Activated CD4-positive, alpha-beta T cell treated with anti-CD3 and anti-CD28 coated beads for 48 hours (primary cell): Measurements from ENCODE around the gene ATP2A2.
A peak's percentile ranks its signal among the peaks of the same experiment; 100 is the strongest.
"Not testable (repeated sequence)": the region's sequence is repeated elsewhere in the genome, so short reads cannot be mapped to it uniquely, and the experiment has no call there.

Experiments used
- DNase-seq: peaks from one replicate; pipeline ENCODE4 v3.0.0-alpha.2; 2020

The ATP2A2 gene

GRCh38 chr12:110280779-110281548, at the start of gene ATP2A2:
ATP2A2 (plus strand) TSS chr12:110281247; CDS start chr12:110281790, 543 bp downstream.
- peak; percentile 91 for DNase-seq

- no peak for DNase-seq
These were observed 47.7 kb upstream of the ATP2A2 start for GRCh38 chr12:110233212-110233903.

GRCh38 chr12:110234331-110234751, 46.7 kb upstream of the ATP2A2 start:
- DNase-seq: no peak

- DNase-seq: no peak
These were observed 46.3 kb upstream of the ATP2A2 start for GRCh38 chr12:110234755-110235154.

DNA sequence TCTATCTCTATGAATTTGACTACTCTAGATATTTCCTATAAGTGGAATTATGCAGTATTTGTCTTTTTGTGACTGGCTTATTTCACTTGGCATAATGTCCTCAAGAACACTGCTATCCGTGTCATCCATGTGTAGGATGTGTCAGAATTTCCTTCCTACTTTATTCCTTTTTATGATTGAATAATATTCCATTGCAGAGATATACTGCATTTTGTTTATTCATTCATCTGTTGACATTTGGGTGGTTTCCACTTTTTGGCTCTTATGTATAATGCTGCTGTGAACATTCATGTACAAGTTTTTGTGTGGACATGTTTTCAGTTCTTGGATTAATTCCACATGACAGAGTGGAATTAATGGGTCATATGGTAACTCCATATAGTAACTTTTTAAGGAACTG, 45.7 kb upstream of the ATP2A2 start:
- no peak for DNase-seq

- DNase-seq: no peak
These were observed 37.8 kb upstream of the ATP2A2 start for GRCh38 chr12:110243227-110243626.

DNA sequence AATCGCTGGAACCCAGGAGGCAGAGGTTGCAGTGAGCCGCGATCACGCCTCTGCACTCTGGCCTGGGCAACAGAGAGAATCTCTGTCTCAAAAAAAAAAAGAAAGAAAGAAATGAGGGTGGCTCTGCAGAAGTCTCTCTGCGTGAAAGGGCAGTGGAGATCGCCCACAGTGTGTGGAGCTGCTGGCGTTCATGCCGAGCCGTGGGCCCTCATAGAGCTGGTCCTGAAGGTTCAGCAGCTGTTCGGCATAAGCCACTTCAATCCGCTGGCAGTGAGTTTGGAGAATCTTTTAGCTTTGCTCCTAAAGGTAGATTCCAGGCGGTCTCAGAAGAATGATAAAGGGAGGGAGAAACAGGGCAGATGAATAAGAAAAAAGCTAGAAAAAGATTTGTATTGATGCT, 36.7 kb upstream of the ATP2A2 start:
- DNase-seq: no peak

DNA sequence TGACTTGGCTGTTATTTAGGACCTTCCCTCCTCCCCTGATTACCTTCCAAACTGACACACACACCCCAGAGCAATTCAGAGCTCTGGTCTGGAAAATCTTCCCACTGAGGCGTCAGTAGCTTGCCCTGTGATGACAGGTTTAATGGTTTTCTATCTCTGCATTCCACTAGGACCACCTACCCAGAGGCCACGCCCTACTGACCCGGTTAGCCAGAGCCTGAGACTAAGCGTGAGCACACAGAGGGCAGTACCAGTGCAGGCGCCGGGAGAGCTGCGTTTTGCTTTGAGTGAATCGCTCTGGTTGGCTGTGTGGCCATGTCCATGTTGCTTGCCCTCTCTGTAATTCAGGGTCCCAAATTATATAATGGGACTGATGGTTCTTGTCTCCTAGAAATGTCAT, 36.2 kb upstream of the ATP2A2 start:
- no peak for DNase-seq

DNA sequence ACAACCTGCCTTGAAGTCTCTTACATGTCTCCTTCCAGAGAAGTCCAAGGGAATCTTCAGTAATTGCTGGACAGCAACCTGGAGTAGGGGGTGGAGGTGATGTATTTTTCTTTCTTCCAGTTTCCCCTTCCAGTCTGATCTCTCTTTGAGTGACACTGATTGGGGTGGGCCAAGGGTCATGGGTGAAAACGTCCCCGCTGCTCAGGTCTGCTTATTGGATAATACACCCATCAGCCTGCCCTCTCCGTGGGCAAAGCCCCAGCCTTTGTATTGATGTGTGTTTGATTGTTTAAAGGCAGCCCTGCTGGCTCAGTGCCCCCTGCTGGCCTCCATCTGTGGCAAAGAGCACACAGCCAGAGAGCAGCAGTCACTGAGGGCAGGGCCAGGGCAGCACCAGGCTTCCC, 35.7 kb upstream of the ATP2A2 start:
- peak; percentile 67 for DNase-seq

DNA sequence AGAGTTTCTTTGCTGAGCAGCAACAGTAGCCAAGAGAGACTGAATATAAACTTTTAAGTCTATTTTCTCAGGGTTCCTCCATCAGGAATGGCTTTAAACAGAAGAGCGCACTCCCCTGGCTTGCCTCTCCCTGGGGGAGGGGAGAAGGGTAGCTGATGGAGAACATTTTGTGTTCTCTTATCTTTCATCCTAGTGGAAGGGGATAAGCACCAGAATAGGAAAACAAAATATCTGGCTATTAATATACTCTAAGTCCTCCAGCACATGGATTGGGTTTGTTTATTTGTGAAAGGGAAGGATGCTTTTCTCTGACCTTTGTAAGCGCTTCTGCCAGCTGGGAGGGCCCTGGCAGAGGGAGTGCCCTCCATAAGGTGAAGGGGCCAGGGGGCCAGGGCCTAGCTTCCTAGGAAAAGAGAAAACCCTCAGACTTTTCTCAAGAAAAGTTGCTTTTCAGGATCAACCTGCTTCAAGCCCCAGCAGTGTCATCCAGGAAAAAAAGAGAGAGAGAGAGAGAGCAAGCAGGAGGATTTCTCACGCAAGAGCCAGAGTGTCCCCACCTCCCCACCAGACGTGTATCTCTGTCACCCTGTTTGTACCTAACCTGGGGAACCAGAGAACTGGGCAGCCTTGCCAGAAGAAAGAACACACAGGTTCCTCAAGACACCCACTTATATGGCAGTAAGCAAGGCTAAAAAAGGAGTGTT, 34.3 kb upstream of the ATP2A2 start:
- no peak for DNase-seq

GRCh38 chr12:110247340-110248095, 33.5 kb upstream of the ATP2A2 start:
- no peak for DNase-seq

- no peak for DNase-seq
These were observed 33.0 kb upstream of the ATP2A2 start for GRCh38 chr12:110248096-110248447.

- no peak for DNase-seq
These were observed 31.9 kb upstream of the ATP2A2 start for GRCh38 chr12:110249105-110249504.

DNA sequence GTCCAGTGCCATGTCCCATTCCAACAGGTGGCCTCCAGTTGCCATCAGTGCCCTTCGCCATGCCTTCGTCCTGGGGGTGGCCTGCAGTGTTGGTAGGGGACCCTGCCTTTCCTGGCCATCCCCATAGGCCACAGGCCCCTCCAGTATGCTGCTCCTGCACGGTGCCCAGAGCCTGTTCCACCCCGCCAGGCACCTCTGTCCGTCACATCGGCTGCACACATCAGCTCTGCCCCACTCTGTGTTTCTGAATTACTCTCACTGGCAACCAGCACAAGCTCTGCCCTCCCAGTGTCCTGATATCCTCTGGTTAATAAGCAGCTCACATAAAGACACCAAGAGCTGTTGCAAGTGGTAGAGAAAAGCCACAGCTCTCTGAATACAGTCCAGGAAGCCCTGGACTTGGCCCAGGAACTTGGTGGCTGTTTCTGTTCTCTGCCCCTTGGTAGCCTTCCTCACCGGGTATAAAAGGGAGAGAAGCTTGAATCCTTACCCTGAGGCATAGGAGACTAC, 31.3 kb upstream of the ATP2A2 start:
- no peak for DNase-seq

- DNase-seq: no peak
These were observed 29.7 kb upstream of the ATP2A2 start for GRCh38 chr12:110251381-110251780.

DNA sequence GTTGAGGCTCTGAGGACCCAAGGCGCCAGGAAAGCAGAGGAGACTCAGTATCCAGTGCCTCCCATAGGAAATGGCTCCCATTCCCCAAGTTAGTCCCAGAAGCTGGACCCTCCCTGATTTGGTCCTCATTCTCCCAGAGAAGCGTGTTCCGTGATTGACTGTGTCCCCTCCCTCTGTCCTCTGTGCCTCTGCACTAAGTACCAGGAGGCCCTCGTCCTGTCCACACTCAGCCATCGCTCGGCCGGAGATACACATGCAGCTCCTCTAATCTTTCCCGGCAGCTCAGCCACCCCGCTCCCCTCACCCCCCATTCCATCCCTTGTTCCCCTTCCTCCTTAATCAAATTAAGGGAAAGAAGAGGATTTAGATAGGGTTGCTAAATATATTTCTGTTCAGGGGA, 28.3 kb upstream of the ATP2A2 start:
- DNase-seq: no peak

DNA sequence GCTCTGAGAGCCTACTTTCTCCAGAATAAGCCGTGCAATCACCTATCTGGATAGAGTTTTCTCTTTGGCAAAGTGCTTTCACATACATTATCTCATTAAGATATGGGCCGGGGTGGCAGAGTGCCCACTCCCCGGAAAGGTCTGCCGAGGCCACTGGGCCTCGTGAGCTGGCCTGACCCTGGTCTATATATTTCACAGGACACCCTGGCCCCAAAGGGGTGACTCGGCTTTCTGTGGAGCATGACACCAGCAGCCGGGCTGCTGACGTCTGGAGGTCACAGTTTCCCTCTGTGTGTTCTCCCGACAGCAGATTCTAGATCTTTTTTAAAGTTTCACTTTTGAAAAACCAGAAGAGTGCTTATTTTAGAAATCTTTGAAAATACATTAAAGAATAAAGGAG, 27.9 kb upstream of the ATP2A2 start:
- DNase-seq: no peak

GRCh38 chr12:110254971-110255540, 26.0 kb upstream of the ATP2A2 start:
- DNase-seq: no peak

- not testable (repeated sequence) for DNase-seq
These were observed 25.1 kb upstream of the ATP2A2 start for GRCh38 chr12:110255890-110256456.

GRCh38 chr12:110256780-110257431, 24.1 kb upstream of the ATP2A2 start:
- DNase-seq: no peak

DNA sequence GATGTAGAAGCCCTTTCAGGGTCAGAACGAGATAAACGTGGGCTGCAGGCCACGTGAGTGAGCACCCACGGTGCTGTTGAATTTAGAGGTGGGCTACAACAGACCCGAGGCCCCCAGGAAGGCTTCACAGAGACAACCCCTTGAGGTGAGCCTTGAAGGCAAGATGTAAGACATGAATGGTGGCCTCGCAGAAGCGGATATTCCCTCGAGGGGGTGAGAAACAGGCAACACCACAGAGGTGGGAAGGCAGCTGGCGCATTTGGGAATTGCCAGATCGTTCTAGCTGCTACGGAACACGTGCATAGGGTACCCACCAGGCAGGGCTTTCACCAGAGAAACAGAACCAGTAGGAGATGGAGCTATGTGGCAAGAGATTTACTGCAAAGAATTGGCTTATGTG, 22.6 kb upstream of the ATP2A2 start:
- DNase-seq: no peak
